ENCODE data around the gene ARL6IP4. TPM values are rescaled to one million over a fixed set of nuclear protein-coding genes. Genes with fewer than 3 reads are reported as not detected.

Gene ARL6IP4
- total RNA-seq, 1 experiment from 2014 or later = 133 TPM

DNA sequence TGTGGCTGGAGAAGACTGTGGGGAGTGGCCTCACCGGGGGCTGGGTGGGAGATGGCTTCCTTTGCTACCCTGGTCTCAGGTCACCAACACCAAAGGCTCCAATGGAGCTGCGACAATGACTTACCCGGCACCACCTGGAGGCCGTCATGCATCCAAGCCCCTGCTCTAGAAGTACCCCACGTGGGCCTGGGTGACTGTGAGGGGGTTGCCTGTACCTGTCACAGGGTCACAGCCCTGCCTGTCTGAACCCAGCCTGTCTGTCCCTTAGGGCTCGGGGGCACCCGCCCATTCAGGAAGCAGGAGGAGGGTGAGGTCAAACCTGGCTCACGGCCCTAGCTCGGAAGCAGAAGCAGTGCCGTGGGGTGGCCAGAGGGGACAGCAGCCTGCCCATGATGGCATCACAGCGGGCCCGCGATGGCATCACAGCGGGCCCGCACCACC is 33.1 kb upstream of the ARL6IP4 start:
- no peaks in the 10 kb centered on the region for H3K27me3 Mint-ChIP-seq (ENCODE audit: low read depth)
- no peak for DNase-seq (ENCODE audit: low spot score)
- no peaks in the 10 kb centered on the region for H3K9me3 Mint-ChIP-seq
- no peaks in the 10 kb centered on the region for H3K4me1 Mint-ChIP-seq
- H3K36me3 Mint-ChIP-seq = no peaks in the 10 kb centered on the region
- no peak for TF ChIP-seq FOXP1 (CRISPR knock-in tag; IDR thresholded peaks at IDR 0.05; ENCODE audit: borderline replicate concordance)
- TF ChIP-seq CBFB (CRISPR knock-in tag; IDR thresholded peaks at IDR 0.05; ENCODE audit: low read depth) = no peak
- TF ChIP-seq, protein P1, sequence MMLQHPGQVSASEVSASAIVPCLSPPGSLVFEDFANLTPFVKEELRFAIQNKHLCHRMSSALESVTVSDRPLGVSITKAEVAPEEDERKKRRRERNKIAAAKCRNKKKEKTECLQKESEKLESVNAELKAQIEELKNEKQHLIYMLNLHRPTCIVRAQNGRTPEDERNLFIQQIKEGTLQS (CRISPR knock-in tag; conservative IDR thresholded peaks at IDR 0.05) = no peak
- no peak for TF ChIP-seq IRF2 (CRISPR knock-in tag; IDR thresholded peaks at IDR 0.05; ENCODE audit: borderline replicate concordance, low read depth)
- TF ChIP-seq IRF1 (CRISPR knock-in tag; IDR thresholded peaks at IDR 0.05) = no peak
- TF ChIP-seq, protein P2, sequence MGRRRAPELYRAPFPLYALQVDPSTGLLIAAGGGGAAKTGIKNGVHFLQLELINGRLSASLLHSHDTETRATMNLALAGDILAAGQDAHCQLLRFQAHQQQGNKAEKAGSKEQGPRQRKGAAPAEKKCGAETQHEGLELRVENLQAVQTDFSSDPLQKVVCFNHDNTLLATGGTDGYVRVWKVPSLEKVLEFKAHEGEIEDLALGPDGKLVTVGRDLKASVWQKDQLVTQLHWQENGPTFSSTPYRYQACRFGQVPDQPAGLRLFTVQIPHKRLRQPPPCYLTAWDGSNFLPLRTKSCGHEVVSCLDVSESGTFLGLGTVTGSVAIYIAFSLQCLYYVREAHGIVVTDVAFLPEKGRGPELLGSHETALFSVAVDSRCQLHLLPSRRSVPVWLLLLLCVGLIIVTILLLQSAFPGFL (CRISPR knock-in tag; IDR thresholded peaks at IDR 0.05; ENCODE audit: borderline replicate concordance) = no peak
- TF ChIP-seq TP53 (CRISPR knock-in tag; IDR thresholded peaks at IDR 0.05) = no peak
- TF ChIP-seq ZNF121 (CRISPR knock-in tag; IDR thresholded peaks at IDR 0.05) = no peak
- TF ChIP-seq PRDM15 (CRISPR knock-in tag; IDR thresholded peaks at IDR 0.05) = no peak
- no peak for TF ChIP-seq ZBTB21 (CRISPR knock-in tag; IDR thresholded peaks at IDR 0.05; ENCODE audit: borderline replicate concordance)
- TF ChIP-seq MAX (CRISPR knock-in tag; IDR thresholded peaks at IDR 0.05) = no peak
- TF ChIP-seq, protein P3, sequence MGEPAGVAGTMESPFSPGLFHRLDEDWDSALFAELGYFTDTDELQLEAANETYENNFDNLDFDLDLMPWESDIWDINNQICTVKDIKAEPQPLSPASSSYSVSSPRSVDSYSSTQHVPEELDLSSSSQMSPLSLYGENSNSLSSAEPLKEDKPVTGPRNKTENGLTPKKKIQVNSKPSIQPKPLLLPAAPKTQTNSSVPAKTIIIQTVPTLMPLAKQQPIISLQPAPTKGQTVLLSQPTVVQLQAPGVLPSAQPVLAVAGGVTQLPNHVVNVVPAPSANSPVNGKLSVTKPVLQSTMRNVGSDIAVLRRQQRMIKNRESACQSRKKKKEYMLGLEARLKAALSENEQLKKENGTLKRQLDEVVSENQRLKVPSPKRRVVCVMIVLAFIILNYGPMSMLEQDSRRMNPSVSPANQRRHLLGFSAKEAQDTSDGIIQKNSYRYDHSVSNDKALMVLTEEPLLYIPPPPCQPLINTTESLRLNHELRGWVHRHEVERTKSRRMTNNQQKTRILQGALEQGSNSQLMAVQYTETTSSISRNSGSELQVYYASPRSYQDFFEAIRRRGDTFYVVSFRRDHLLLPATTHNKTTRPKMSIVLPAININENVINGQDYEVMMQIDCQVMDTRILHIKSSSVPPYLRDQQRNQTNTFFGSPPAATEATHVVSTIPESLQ (CRISPR knock-in tag; IDR thresholded peaks at IDR 0.05) = no peak
- TF ChIP-seq GTF2I (CRISPR knock-in tag; conservative IDR thresholded peaks at IDR 0.05) = no peak
- no peak overlapping the region for H3K27ac Mint-ChIP-seq
- no peak overlapping the region for H3K4me3 Mint-ChIP-seq
- CTCF ChIA-PET = interaction anchor here (2.1 to 5.5 kb wide), 2 partner anchors 80 to 87 kb away, joined by 10 to 25 read pairs; no protein-coding TSS in a partner anchor
- ATAC-seq = peak; percentile 27
- POLR2A ChIA-PET = interaction anchor here (0.6 kb wide), 2 partner anchors 176 to 505 kb away, joined by 3 to 10 read pairs; no protein-coding TSS in a partner anchor

- ChIA-PET POLR2A (no interaction called here), CTCF (interaction anchor here (1.6 to 5.5 kb wide), 2 partner anchors 81 to 88 kb away, joined by 9 to 25 read pairs; no protein-coding TSS in a partner anchor)
- no peaks in the 10 kb centered on the region for H3K4me1 Mint-ChIP-seq
- no peaks in the 10 kb centered on the region for H3K36me3 Mint-ChIP-seq
- H3K4me3 Mint-ChIP-seq = no peak overlapping the region
- ATAC-seq = no peak
- DNase-seq (ENCODE audit: low spot score) = no peak
- no peaks in the 10 kb centered on the region for H3K9me3 Mint-ChIP-seq
- H3K27ac Mint-ChIP-seq = no peak overlapping the region
- no peaks in the 10 kb centered on the region for H3K27me3 Mint-ChIP-seq (ENCODE audit: low read depth)
- no peak for TF ChIP-seq ZNF263 (CRISPR knock-in tag; IDR thresholded peaks at IDR 0.05; ENCODE audit: low read depth)
Observed at GRCh38 chr12:122948605-122949004, 31.9 kb upstream of the ARL6IP4 start.

Data from WTC11 (cell line).